ENCODE results near the gene WDFY4.

DNA sequence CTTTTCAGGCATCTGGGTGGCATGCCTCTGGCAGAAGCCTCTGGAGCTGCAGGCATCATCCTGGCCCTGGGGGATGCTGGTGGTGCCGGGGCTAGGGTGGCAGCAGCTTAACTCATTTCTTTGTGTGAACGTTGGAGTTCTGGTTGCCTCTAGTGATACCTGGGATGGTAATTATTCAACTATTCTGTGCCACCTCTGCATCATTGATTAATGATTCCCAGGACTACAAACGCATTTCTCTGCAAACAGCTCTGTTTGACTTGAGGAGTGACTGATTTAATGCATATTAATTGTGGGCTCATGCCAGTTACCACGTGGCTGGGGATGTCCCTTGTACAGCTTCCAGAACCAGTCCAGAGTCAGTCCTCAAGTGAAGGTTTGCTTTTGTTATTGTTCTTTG is 199.0 kb downstream of the WDFY4 start:
- TF ChIP-seq, protein P1, sequence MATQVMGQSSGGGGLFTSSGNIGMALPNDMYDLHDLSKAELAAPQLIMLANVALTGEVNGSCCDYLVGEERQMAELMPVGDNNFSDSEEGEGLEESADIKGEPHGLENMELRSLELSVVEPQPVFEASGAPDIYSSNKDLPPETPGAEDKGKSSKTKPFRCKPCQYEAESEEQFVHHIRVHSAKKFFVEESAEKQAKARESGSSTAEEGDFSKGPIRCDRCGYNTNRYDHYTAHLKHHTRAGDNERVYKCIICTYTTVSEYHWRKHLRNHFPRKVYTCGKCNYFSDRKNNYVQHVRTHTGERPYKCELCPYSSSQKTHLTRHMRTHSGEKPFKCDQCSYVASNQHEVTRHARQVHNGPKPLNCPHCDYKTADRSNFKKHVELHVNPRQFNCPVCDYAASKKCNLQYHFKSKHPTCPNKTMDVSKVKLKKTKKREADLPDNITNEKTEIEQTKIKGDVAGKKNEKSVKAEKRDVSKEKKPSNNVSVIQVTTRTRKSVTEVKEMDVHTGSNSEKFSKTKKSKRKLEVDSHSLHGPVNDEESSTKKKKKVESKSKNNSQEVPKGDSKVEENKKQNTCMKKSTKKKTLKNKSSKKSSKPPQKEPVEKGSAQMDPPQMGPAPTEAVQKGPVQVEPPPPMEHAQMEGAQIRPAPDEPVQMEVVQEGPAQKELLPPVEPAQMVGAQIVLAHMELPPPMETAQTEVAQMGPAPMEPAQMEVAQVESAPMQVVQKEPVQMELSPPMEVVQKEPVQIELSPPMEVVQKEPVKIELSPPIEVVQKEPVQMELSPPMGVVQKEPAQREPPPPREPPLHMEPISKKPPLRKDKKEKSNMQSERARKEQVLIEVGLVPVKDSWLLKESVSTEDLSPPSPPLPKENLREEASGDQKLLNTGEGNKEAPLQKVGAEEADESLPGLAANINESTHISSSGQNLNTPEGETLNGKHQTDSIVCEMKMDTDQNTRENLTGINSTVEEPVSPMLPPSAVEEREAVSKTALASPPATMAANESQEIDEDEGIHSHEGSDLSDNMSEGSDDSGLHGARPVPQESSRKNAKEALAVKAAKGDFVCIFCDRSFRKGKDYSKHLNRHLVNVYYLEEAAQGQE (IDR thresholded peaks at IDR 0.05; ENCODE audit: insufficient read depth in 1 of 2, low read depth in 2 of 2, low read length in 2 of 2), result no peak
- TF ChIP-seq TAF1 (IDR thresholded peaks at IDR 0.05; ENCODE audit: borderline replicate concordance, insufficient read depth, low read length), result no peak
- no peak for TF ChIP-seq POLR2AphosphoS5 (IDR thresholded peaks at IDR 0.05; ENCODE audit: low read depth, low read length)
- no peak for TF ChIP-seq SIN3A (IDR thresholded peaks at IDR 0.05; ENCODE audit: borderline replicate concordance, insufficient read depth, low read length)
- no peak for TF ChIP-seq FOXP2 (optimal IDR thresholded peaks at IDR 0.05; ENCODE audit: borderline replicate concordance, extremely low read depth, extremely low read length, insufficient read depth)
